KBM-7 (cell line): Measurements from ENCODE around the gene USP17L10.
"Not testable (repeated sequence)": the region's sequence is repeated elsewhere in the genome, so short reads cannot be mapped to it uniquely, and the experiment has no call there.

Source experiments
- DNase-seq: peaks from one replicate; pipeline ENCODE4 v3.0.0-alpha.2; 2015
- in situ Hi-C: fragments of 300-500 bp; cut with MboI; formaldehyde crosslinking; loops from 2 replicates; pipeline ENCODE4 v1.14.3; 2020; ENCODE audit warnings: low sequenced_read_pairs, low pct_unique_long_range_greater_than_20kb, mixed read lengths

The USP17L10 gene, protein sequence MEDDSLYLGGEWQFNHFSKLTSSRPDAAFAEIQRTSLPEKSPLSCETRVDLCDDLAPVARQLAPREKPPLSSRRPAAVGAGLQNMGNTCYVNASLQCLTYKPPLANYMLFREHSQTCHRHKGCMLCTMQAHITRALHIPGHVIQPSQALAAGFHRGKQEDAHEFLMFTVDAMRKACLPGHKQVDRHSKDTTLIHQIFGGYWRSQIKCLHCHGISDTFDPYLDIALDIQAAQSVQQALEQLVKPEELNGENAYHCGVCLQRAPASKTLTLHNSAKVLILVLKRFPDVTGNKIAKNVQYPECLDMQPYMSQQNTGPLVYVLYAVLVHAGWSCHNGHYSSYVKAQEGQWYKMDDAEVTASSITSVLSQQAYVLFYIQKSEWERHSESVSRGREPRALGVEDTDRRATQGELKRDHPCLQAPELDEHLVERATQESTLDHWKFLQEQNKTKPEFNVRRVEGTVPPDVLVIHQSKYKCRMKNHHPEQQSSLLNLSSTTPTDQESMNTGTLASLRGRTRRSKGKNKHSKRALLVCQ

DNA sequence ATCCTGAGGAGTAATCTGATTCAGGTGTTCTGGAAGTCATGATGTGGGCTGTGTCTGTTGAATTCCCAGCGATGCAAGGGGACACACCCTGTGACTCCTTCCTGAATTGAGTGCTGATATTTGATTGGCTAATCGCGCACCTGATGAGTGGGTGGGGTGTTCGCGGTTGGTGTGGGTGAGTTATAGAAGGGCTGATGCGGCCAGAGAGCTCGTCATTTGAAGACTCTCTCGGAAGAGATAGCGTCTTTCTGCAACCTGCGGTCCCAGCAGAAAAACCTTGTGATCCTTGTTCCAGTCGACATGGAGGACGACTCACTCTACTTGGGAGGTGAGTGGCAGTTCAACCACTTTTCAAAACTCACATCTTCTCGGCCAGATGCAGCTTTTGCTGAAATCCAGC is at the start of gene USP17L10:
Gene USP17L10 (plus strand): TSS at position 301 of the 400 bp plus-strand sequence. CDS start 0 bp downstream, at position 301.
- in situ Hi-C loops, DNase-seq: not testable (repeated sequence)

DNA sequence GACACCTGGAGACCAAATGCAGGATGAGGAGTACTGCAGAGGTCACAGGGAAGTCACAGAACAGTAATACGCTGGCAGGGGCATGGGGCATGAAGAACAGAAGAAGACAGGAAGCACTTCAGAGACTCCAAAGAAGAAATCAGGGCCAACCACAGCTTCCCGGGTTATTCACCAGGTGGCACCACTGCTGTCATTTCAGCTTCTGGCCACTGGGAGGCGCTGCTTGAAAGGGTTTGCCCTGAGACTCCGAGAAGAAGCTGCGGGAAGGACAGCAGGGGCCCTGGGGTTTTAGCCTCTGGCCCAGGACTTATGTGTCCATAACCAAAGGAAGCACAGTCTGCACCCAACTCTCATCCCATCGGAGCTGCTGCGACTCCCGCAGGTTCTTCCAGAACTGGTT is 44.5 kb upstream of the USP17L10 start:
- in situ Hi-C loops: not testable (repeated sequence)

DNA sequence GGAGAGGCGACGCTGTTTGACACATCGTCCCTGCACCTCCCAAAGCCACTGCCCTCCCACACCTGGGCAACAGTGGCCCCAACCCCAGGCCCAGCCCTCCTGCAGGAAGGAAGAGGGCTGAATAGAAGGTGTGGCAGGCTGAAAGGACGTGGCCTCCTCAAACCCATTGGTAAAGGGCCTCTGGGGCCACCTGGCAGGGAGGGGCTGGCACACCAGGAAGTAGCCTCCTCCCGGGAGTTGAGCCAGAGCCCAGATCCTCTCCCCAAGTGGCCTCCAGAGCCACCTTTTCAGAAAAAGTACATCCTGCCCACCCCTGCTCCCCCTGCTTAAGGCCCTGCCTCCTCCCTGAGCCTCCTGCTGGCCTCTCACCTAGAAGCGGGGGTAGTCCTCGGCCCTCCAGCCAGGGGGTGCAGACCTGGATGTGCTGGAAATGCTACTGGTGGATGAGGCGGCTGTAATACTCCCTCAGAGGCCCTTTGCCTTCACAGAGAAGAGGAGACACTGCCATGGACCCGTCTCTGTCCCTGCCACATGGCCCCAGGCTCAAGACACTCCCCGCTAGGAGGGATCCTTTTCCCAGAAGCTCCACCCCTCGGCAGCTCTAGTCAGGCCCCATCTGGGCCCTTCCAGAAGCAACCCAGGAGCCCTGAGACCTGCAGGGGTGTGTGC is 40.5 kb upstream of the USP17L10 start, which contains the start of gene FAM90A26:
Gene FAM90A26 (plus strand): TSS at position 619 of the 669 bp plus-strand sequence. CDS start 2,764 bp downstream, outside the sequence.
- in situ Hi-C loops, DNase-seq: not testable (repeated sequence)

More for the DNA sequence above, 44.5 kb upstream of the USP17L10 start:
- DNase-seq: not testable (repeated sequence)

DNA sequence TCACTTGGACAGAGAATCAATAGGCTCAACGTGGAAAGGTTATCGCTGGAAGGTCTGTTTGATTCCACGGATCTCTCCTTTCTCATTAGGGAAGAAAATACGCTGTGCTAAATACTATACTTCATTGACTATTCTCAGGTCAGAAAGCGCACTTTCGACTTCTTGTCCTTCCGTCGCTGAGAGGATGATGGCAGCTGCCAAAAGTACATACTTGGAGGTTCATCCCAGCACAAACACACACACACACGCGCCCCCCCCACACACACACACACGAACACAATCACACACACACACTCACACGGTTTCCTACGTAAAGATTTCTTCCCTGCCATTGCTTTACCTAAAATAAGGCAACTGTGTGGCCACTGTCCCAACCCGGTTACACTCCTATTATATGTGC is 4.2 kb downstream of the USP17L10 start:
- DNase-seq, in situ Hi-C loops: not testable (repeated sequence)

DNA sequence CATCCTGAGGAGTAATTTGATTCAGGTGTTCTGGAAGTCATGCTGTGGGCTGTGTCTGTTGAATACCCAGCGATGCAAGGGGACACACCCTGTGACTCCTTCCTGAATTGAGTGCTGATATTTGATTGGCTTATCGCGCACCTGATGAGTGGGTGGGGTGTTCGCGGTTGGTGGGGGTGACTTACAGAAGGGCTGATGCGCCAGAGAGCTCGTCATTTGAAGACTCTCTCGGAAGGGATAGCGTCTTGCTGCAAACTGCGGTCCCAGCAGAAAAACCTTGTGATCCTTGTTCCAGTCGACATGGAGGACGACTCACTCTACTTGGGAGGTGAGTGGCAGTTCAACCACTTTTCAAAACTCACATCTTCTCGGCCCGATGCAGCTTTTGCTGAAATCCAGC is 4.6 kb downstream of the USP17L10 start, which contains the start of gene USP17L11:
Gene USP17L11 (plus strand): TSS at position 301 of the 400 bp plus-strand sequence. CDS start 0 bp downstream, at position 301.
- in situ Hi-C loops, DNase-seq: not testable (repeated sequence)

DNA sequence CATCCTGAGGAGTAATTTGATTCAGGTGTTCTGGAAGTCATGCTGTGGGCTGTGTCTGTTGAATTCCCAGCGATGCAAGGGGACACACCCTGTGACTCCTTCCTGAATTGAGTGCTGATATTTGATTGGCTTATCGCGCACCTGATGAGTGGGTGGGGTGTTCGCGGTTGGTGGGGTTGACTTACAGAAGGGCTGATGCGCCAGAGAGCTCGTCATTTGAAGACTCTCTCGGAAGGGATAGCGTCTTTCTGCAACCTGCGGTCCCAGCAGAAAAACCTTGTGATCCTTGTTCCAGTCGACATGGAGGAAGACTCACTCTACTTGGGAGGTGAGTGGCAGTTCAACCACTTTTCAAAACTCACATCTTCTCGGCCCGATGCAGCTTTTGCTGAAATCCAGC is 9.4 kb downstream of the USP17L10 start, which contains the start of gene USP17L12:
Gene USP17L12 (plus strand): TSS at position 301 of the 400 bp plus-strand sequence. CDS start 0 bp downstream, at position 301.
- in situ Hi-C loops, DNase-seq: not testable (repeated sequence)

DNA sequence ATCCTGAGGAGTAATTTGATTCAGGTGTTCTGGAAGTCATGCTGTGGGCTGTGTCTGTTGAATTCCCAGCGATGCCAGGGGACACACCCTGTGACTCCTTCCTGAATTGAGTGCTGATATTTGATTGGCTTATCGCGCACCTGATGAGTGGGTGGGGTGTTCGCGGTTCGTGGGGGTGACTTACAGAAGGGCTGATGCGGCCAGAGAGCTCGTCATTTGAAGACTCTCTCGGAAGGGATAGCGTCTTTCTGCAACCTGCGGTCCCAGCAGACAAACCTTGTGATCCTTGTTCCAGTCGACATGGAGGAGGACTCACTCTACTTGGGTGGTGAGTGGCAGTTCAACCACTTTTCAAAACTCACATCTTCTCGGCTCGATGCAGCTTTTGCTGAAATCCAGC is 14.1 kb downstream of the USP17L10 start, which contains the start of gene USP17L13:
Gene USP17L13 (plus strand): TSS at position 301 of the 400 bp plus-strand sequence. CDS start 0 bp downstream, at position 301.
- DNase-seq, in situ Hi-C loops: not testable (repeated sequence)

DNA sequence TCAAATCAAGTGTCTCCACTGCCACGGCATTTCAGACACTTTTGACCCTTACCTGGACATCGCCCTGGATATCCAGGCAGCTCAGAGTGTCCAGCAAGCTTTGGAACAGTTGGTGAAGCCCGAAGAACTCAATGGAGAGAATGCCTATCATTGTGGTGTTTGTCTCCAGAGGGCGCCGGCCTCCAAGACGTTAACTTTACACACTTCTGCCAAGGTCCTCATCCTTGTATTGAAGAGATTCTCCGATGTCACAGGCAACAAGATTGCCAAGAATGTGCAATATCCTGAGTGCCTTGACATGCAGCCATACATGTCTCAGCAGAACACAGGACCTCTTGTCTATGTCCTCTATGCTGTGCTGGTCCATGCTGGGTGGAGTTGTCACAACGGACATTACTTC is 19.8 kb downstream of the USP17L10 start:
- in situ Hi-C loops, DNase-seq: not testable (repeated sequence)

DNA sequence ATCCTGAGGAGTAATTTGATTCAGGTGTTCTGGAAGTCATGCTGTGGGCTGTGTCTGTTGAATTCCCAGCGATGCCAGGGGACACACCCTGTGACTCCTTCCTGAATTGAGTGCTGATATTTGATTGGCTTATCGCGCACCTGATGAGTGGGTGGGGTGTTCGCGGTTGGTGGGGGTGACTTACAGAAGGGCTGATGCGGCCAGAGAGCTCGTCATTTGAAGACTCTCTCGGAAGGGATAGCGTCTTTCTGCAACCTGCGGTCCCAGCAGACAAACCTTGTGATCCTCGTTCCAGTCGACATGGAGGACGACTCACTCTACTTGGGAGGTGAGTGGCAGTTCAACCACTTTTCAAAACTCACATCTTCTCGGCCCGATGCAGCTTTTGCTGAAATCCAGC is 23.6 kb downstream of the USP17L10 start, which contains the start of gene USP17L15:
Gene USP17L15 (plus strand): TSS at position 301 of the 400 bp plus-strand sequence. CDS start 0 bp downstream, at position 301.
- DNase-seq, in situ Hi-C loops: not testable (repeated sequence)

DNA sequence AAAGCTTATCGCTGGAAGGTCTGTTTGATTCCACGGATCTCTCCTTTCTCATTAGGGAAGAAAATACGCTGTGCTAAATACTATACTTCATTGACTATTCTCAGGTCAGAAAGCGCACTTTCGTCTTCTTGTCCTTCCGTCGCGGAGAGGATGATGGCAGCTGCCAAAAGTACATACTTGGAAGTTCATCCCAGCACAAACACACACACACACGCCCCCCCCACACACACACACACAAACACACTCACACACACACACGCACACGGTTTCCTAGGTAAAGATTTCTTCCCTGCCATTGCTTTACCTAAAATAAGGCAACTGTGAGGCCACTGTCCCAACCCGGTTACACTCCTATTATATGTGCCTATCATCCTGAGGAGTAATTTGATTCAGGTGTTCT is 28.0 kb downstream of the USP17L10 start:
- in situ Hi-C loops, DNase-seq: not testable (repeated sequence)

DNA sequence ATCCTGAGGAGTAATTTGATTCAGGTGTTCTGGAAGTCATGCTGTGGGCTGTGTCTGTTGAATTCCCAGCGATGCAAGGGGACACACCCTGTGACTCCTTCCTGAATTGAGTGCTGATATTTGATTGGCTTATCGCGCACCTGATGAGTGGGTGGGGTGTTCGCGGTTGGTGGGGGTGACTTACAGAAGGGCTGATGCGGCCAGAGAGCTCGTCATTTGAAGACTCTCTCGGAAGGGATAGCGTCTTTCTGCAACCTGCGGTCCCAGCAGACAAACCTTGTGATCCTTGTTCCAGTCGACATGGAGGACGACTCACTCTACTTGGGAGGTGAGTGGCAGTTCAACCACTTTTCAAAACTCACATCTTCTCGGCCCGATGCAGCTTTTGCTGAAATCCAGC is 33.1 kb downstream of the USP17L10 start, which contains the start of gene USP17L17:
Gene USP17L17 (plus strand): TSS at position 301 of the 400 bp plus-strand sequence. CDS start 0 bp downstream, at position 301.
- DNase-seq, in situ Hi-C loops: not testable (repeated sequence)

DNA sequence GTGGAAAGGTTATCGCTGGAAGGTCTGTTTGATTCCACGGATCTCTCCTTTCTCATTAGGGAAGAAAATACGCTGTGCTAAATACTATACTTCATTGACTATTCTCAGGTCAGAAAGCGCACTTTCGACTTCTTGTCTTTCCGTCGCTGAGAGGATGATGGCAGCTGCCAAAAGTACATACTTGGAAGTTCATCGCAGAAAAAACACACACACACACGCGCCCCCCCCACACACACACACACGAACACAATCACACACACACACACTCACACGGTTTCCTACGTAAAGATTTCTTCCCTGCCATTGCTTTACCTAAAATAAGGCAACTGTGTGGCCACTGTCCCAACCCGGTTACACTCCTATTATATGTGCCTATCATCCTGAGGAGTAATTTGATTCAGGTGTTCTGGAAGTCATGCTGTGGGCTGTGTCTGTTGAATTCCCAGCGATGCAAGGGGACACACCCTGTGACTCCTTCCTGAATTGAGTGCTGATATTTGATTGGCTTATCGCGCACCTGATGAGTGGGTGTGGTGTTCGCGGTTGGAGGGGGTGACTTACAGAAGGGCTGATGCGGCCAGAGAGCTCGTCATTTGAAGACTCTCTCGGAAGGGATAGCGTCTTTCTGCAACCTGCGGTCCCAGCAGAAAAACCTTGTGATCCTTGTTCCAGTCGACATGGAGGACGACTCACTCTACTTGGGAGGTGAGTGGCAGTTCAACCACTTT is 37.7 kb downstream of the USP17L10 start, which contains the start of gene USP17L18:
Gene USP17L18 (plus strand): TSS at position 678 of the 728 bp plus-strand sequence. CDS start 0 bp downstream, at position 678.
- in situ Hi-C loops, DNase-seq: not testable (repeated sequence)

DNA sequence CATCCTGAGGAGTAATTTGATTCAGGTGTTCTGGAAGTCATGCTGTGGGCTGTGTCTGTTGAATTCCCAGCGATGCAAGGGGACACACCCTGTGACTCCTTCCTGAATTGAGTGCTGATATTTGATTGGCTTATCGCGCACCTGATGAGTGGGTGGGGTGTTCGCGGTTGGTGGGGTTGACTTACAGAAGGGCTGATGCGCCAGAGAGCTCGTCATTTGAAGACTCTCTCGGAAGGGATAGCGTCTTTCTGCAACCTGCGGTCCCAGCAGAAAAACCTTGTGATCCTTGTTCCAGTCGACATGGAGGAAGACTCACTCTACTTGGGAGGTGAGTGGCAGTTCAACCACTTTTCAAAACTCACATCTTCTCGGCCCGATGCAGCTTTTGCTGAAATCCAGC is 42.6 kb downstream of the USP17L10 start, which contains the start of gene USP17L19:
Gene USP17L19 (plus strand): TSS at position 301 of the 400 bp plus-strand sequence. CDS start 0 bp downstream, at position 301.
- DNase-seq, in situ Hi-C loops: not testable (repeated sequence)

DNA sequence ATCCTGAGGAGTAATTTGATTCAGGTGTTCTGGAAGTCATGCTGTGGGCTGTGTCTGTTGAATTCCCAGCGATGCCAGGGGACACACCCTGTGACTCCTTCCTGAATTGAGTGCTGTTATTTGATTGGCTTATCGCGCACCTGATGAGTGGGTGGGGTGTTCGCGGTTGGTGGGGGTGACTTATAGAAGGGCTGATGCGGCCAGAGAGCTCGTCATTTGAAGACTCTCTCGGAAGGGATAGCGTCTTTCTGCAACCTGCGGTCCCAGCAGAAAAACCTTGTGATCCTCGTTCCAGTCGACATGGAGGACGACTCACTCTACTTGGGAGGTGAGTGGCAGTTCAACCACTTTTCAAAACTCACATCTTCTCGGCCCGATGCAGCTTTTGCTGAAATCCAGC is 47.4 kb downstream of the USP17L10 start, which contains the start of gene USP17L20:
Gene USP17L20 (plus strand): TSS at position 301 of the 400 bp plus-strand sequence. CDS start 0 bp downstream, at position 301.
- DNase-seq, in situ Hi-C loops: not testable (repeated sequence)
